GM12892 (cell line): ENCODE results near the gene MRPL4.

Experiments
- DNase-seq: peaks from one replicate; pipeline ENCODE4 v3.0.0; 2011; ENCODE audit not compliant: insufficient read length
- FAIRE-seq: peaks from 2 replicates; lab custom pipeline; 2011; peaks lifted over from hg19 to GRCh38; lab: Jason Lieb, UNC
- POLR2A ChIP-seq: IDR thresholded peaks from 2 replicates; pipeline ENCODE4 v1.6.1; 2011; ENCODE audit warnings: low read depth, low read length, control low read depth
- POLR2AphosphoS5 ChIP-seq: IDR thresholded peaks from 2 replicates; pipeline ENCODE4 v1.6.1; 2011; ENCODE audit warnings: low read depth, low read length, control low read depth
- TAF1 ChIP-seq: IDR thresholded peaks from 2 replicates; pipeline ENCODE4 v1.6.1; 2011; ENCODE audit warnings: low read depth, mild to moderate bottlenecking, control low read depth, low read length, borderline replicate concordance

MRPL4 gene

DNA sequence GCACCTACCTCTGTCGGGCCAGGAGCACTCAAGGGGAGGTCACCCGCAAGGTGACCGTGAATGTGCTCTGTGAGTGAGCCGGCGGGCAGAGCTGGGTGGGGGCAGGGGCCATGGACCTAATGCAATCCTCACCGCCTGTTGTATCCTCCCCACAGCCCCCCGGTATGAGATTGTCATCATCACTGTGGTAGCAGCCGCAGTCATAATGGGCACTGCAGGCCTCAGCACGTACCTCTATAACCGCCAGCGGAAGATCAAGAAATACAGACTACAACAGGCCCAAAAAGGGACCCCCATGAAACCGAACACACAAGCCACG is 32.9 kb downstream of the MRPL4 start:
- TF ChIP-seq TAF1 (no peak), POLR2A (no peak), POLR2AphosphoS5 (no peak)
- FAIRE-seq (no peak), DNase-seq (no peak)

DNA sequence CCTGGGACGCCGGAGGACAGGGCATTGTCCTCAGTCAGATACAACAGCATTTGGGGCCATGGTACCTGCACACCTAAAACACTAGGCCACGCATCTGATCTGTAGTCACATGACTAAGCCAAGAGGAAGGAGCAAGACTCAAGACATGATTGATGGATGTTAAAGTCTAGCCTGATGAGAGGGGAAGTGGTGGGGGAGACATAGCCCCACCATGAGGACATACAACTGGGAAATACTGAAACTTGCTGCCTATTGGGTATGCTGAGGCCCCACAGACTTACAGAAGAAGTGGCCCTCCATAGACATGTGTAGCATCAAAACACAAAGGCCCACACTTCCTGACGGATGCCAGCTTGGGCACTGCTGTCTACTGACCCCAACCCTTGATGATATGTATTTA is 33.4 kb downstream of the MRPL4 start:
- DNase-seq (no peak), FAIRE-seq (no peak)
- TF ChIP-seq POLR2AphosphoS5 (peak; percentile 42; the same call in 1 of the 2 replicates), POLR2A (no peak), TAF1 (no peak)

DNA sequence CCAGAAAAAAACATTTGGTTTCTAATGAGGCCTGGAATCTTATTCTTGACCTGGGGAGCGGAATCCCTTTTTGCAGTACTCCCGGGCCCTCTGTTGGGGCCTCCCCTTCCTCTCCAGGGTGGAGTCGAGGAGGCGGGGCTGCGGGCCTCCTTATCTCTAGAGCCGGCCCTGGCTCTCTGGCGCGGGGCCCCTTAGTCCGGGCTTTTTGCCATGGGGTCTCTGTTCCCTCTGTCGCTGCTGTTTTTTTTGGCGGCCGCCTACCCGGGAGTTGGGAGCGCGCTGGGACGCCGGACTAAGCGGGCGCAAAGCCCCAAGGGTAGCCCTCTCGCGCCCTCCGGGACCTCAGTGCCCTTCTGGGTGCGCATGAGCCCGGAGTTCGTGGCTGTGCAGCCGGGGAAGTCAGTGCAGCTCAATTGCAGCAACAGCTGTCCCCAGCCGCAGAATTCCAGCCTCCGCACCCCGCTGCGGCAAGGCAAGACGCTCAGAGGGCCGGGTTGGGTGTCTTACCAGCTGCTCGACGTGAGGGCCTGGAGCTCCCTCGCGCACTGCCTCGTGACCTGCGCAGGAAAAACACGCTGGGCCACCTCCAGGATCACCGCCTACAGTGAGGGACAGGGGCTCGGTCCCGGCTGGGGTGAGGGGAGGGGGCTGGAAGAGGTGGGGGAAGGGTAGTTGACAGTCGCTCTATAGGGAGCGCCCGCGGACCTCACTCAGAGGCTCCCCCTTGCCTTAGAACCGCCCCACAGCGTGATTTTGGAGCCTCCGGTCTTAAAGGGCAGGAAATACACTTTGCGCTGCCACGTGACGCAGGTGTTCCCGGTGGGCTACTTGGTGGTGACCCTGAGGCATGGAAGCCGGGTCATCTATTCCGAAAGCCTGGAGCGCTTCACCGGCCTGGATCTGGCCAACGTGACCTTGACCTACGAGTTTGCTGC is 35.1 kb downstream of the MRPL4 start, which contains the start of gene ICAM4:
ICAM4 (plus strand) TSS at position 153 of the 935 bp plus-strand sequence; CDS start at position 211, 58 bp downstream.
- DNase-seq (no peak), FAIRE-seq (peak; percentile 21)
- TF ChIP-seq TAF1 (no peak), POLR2AphosphoS5 (peak; percentile 47; the same call in 1 of the 2 replicates)

DNA sequence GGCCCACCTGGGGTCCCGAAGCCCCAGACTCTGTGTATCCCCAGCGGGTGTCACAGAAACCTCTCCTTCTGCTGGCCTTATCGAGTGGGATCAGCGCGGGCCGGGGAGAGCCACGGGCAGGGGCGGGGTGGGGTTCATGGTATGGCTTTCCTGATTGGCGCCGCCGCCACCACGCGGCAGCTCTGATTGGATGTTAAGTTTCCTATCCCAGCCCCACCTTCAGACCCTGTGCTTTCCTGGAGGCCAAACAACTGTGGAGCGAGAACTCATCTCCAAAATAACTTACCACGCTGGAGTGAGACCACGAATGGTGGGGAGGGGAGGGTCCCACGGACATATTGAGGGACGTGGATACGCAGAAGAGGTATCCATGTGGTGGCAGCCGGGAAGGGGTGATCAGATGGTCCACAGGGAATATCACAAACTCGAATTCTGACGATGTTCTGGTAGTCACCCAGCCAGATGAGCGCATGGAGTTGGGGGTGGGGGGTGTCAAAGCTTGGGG is 36.7 kb downstream of the MRPL4 start:
- TF ChIP-seq TAF1 = no peak
- TF ChIP-seq POLR2A = no peak
- TF ChIP-seq POLR2AphosphoS5 = no peak
- FAIRE-seq (peak; percentile 89), DNase-seq (no peak)

DNA sequence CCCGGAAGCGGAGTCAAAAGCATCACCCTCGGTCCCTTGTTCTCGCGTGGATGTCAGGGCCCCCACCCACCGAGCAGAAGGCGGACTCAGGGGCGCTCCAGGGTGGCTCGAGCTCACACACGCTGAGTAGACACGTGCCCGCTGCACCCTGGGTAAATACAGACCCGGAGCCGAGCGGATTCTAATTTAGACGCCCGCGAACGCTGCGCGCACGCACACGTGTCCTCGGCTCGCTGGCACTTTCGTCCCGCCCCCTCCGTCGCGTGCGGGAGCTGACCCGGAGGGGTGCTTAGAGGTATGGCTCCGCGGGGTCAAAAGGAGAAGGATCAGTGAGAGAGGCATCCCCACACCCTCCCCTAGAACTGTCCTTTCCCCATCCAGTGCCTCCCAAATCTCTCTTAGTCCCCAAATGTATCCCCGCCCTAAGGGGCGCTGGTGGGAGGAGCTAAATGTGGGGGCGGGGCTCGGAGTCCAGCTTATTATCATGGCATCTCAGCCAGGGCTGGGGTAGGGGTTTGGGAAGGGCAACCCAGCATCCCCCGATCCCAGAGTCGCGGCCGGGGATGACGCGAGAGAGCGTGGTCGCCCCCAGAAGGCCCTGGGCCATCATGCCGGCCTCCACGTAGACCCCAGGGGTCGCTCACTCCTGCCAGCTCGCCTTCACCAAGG is 37.3 kb downstream of the MRPL4 start:
- no peak for TF ChIP-seq POLR2AphosphoS5
- TF ChIP-seq TAF1 = no peak
- no peak for TF ChIP-seq POLR2A
- no peak for DNase-seq
- peak; percentile 78 for FAIRE-seq

DNA sequence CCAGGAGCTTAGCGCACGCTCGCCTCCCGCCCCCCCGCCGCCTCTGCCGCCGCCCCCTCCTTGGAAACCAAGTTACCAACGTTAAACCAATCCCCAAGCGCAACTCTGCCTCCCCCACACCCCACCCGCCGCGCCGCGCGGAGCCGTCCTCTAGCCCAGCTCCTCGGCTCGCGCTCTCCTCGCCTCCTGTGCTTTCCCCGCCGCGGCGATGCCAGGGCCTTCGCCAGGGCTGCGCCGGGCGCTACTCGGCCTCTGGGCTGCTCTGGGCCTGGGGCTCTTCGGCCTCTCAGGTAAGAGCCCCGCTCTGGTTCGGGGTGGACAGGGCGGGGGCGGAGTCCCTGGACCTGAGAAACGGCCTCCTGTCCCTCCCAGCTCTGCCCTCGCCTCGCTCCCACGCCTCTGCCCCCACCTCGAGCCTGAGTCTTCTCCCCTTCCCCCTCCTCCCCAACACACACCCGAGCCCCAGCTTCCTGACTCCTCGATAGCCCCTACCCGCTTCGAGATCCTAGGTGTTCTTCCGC is 37.9 kb downstream of the MRPL4 start, which contains the start of gene ICAM5:
ICAM5 (plus strand) TSS at position 117 of the 521 bp plus-strand sequence; CDS start at position 209, 92 bp downstream.
- no peak for TF ChIP-seq TAF1
- no peak for TF ChIP-seq POLR2AphosphoS5
- TF ChIP-seq POLR2A = no peak
- DNase-seq (no peak), FAIRE-seq (no peak)

DNA sequence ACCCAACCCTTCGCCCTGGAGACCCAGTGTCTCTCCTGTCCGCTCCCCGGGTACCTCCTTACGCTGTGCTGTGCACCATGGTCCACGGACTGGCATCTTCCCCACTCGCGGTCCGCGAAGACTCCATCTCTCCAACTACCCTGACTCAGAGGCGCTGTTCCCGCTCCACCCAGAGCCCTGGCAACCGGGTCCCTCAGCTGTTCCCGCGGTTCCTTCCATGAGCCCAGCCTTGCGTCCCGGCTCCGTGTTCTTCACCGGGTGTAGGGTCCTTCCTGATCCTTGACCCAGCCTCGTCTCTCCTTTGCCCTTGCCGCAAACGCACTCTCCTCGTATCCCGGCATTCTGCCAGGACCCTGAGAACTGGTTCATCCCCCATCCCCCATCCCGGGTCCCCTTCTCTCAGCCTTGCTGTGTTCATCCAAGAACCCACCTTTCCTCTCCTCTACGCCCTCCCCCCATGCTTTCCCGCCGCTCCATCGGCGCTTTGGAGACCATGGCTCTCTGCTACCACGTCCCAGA is 38.4 kb downstream of the MRPL4 start:
- TF ChIP-seq TAF1 = no peak
- FAIRE-seq (no peak), DNase-seq (no peak)

DNA sequence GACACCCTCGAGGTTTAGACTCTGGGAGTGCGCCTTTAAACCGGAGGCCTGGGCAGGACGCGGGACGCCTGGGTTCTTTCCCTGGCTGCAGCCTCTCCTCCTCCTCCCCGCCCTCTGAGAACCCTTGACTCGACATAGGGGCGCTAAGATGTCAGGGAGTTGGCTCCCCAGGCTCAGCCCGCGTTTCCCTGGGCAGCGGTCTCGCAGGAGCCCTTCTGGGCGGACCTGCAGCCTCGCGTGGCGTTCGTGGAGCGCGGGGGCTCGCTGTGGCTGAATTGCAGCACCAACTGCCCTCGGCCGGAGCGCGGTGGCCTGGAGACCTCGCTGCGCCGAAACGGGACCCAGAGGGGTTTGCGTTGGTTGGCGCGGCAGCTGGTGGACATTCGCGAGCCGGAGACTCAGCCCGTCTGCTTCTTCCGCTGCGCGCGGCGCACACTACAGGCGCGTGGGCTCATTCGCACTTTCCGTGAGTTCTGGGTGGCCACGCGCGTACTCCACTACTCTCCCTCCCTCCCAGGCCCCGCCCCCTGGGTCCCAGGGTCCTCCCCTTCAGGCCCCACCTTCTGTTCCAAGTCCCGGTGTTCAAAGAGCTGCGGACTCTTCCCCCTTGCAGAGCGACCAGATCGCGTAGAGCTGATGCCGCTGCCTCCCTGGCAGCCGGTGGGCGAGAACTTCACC is 39.0 kb downstream of the MRPL4 start:
- DNase-seq = no peak
- TF ChIP-seq POLR2A (no peak), POLR2AphosphoS5 (no peak), TAF1 (no peak)

DNA sequence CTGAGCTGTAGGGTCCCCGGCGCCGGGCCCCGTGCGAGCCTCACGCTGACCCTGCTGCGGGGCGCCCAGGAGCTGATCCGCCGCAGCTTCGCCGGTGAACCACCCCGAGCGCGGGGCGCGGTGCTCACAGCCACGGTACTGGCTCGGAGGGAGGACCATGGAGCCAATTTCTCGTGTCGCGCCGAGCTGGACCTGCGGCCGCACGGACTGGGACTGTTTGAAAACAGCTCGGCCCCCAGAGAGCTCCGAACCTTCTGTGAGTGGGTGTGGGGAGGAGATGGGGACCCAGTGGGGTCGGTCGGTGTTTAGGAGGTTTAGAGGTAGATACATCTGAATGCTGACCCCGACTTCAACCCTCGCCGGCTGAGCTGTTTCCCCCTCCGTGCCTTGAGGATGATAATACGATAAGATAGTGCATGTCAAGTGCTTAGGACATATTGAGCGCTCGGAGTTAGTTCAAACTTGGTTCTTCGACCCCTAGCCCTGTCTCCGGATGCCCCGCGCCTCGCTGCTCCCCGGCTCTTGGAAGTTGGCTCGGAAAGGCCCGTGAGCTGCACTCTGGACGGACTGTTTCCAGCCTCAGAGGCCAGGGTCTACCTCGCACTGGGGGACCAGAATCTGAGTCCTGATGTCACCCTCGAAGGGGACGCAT is 39.7 kb downstream of the MRPL4 start:
- DNase-seq (no peak), FAIRE-seq (no peak)

More for the DNA sequence above, 39.0 kb downstream of the MRPL4 start:
- FAIRE-seq = peak; percentile 82

DNA sequence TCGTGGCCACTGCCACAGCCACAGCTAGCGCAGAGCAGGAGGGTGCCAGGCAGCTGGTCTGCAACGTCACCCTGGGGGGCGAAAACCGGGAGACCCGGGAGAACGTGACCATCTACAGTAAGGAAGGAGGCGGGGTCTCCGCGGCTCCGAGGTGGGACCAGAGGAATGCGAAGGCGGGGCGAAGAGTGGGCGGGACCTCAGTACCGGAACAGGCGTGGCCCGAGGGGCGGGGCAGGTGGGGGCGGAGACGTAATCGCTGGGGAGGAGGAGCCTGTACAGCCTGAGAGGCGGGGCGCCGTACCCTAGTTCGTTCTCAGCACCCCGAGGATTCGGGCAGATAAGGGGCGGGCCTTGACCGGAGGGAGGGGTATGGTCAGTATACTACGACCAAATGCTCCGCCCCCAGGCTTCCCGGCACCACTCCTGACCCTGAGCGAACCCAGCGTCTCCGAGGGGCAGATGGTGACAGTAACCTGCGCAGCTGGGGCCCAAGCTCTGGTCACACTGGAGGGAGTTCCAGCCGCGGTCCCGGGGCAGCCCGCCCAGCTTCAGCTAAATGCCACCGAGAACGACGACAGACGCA is 40.3 kb downstream of the MRPL4 start:
- TF ChIP-seq POLR2AphosphoS5 (no peak), POLR2A (no peak), TAF1 (no peak)
- peak; percentile 87 for FAIRE-seq
- peak; percentile 76 for DNase-seq

More for the DNA sequence above, 39.7 kb downstream of the MRPL4 start:
- TF ChIP-seq TAF1 (no peak), POLR2AphosphoS5 (no peak), POLR2A (no peak)

DNA sequence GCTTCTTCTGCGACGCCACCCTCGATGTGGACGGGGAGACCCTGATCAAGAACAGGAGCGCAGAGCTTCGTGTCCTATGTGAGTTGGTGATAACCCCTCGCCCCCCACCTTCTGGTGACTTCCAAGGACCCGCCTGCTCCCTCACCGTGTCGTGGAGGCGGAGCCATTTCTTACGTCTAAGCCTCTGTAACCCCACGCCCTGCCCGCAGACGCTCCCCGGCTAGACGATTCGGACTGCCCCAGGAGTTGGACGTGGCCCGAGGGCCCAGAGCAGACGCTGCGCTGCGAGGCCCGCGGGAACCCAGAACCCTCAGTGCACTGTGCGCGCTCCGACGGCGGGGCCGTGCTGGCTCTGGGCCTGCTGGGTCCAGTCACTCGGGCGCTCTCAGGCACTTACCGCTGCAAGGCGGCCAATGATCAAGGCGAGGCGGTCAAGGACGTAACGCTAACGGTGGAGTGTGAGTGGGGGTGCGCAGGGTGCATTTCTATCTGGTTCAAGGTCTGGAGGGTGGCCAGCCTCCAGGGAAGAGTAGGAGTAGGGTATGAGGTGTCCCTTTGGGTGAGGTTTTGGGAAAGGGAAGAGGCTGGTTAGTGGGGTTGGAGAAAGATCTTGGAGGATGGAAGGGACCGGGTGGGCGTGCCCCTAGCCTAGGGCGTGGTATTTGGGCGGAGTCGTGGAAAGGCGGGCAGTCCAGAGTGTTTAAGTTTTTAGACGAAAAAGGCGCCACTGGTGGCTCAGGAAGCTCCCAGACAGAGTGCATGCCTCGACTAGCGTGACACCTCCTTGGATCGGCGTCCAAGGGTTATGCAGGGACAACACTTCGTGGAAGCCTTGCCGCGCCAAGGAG is 41.0 kb downstream of the MRPL4 start:
- no peak for DNase-seq
- no peak for FAIRE-seq
- TF ChIP-seq POLR2AphosphoS5 = no peak
- no peak for TF ChIP-seq TAF1
- TF ChIP-seq POLR2A = no peak
